NCI-H82 treated with DMSO at 0.1 percent for 48 hours (cell line): Measurements from ENCODE around the gene TGM4.
"Not testable (repeated sequence)": the region's sequence is repeated elsewhere in the genome, so short reads cannot be mapped to it uniquely, and the experiment has no call there.

Source experiments
- DNase-seq: peaks from one replicate; lab custom pipeline; 2025; ENCODE audit not compliant: unreplicated experiment; lab: John Stamatoyannopoulos, UW

The TGM4 gene

DNA sequence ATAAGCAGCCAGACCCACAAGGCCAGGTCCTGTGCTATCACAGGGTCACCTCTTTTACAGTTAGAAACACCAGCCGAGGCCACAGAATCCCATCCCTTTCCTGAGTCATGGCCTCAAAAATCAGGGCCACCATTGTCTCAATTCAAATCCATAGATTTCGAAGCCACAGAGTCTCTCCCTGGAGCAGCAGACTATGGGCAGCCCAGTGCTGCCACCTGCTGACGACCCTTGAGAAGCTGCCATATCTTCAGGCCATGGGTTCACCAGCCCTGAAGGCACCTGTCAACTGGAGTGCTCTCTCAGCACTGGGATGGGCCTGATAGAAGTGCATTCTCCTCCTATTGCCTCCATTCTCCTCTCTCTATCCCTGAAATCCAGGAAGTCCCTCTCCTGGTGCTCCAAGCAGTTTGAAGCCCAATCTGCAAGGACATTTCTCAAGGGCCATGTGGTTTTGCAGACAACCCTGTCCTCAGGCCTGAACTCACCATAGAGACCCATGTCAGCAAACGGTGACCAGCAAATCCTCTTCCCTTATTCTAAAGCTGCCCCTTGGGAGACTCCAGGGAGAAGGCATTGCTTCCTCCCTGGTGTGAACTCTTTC, 39.6 kb downstream of the TGM4 start:
- peak; percentile 2 for DNase-seq

DNA sequence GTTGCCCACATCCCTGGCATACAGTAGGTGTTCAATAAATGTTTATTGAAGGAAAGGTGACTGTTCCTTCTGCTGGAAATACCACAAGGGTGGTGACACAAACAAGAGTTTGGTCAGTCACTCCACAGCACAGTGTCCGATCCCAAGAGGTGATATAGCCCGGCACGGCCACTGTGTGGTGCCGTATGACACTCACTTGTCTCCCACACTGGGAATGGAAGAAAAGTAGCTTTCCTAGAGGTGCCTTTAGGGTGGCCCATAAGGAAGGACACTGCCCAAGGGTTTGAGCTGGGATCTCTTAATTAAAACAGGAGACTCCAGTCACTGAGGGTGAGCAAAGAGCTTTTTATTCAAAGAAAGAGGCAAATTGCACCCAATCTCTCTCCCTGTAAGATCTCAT, 40.5 kb downstream of the TGM4 start:
- DNase-seq, result no peak

GRCh38 chr3:44915702-44916438, 41.5 kb downstream of the TGM4 start:
- DNase-seq, result no peak

- DNase-seq, result no peak
Measured at GRCh38 chr3:44918087-44918486, 43.7 kb downstream of the TGM4 start.

GRCh38 chr3:44918581-44918980, 44.2 kb downstream of the TGM4 start:
- no peak for DNase-seq

- no peak for DNase-seq
Measured at GRCh38 chr3:44920081-44920480, 45.7 kb downstream of the TGM4 start.

GRCh38 chr3:44923632-44924456, 49.4 kb downstream of the TGM4 start:
- no peak for DNase-seq

- DNase-seq, result no peak
Measured at GRCh38 chr3:44924457-44925084, 50.2 kb downstream of the TGM4 start.

DNA sequence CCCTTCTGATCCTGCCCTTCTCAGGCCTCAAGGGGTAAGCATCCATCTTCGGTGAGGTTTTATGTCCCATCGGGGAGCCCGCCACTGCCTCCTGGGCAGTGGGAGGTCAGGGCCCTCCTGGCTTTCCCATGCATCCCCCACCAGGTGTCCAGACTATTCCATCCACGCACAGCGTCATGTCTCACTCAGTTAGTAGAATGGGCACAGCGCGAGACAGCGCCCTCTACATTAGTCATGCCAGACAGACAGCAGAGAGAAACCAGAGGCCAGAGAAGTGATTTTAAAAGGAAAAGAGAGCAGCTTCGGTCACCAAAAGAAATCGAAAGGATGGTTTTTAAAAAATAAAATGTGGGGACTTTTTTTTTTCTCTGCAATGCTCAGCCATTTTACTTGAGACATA, 51.8 kb downstream of the TGM4 start:
- no peak for DNase-seq

DNA sequence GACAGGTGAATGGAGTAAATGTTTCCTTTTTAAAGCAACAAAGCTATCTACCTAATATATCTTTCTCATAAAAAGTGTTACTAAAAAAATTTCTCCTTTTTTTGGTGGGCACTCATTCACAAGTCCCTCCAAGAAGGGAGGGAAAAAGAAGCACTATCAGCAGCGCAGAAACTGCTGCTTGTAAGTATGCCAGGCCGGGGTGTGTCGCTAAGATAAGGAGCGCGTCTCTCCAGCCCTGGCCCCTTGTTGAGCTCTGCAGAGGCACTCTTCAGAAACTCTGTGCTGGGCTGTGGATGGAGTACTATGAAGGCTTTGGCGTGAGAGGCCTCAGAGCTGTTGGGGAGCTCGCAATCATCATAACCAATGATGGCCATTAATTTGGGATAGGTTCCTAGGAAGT, 52.5 kb downstream of the TGM4 start:
- DNase-seq, result no peak

DNA sequence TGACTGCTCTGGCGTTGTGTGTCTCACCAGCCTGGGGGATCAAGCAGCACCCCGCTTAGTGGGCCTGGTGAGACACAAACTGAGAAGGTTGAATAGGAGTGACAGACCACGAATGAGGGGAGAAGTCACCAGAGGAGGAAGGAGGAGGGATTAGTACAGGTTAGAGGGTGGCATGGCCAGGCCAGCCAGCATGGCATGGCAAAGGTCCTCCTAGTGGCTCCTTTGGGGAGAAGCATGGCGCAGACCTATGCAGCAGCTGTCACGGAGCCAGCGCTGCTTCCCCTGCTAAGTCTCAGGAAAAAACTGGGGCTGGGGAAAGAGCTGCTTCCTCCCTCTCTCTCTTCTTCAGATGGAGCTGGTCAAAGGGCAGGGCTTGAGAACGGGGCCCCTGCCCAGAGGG, 53.0 kb downstream of the TGM4 start:
- DNase-seq, result no peak

DNA sequence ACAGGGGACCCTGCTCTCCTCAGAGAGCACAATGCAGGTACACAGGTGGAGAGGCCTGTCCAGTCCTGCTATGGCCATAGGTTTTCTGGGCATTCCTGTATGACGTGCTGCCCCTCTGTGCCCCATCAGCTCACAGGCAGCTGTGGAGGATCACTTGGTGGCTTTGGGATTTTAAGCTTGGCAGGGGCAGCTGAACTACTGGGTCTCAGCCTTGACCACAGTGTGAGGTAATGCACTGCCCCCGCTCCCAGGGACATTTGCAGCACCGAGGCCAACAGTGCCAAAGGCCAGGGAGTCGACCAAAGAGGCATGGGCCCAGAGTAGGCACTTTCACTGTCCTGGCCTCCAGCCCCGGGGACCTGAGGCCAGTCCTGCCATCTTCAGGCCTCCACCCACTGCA, 55.4 kb downstream of the TGM4 start:
- DNase-seq, result no peak

GRCh38 chr3:44930911-44931310, 56.5 kb downstream of the TGM4 start:
- DNase-seq, result no peak

- no peak for DNase-seq
Measured at GRCh38 chr3:44931791-44932190, 57.4 kb downstream of the TGM4 start.

- no peak for DNase-seq
Measured at GRCh38 chr3:44932271-44932670, 57.9 kb downstream of the TGM4 start.

- no peak for DNase-seq
Measured at GRCh38 chr3:44932986-44933944, 58.9 kb downstream of the TGM4 start.

DNA sequence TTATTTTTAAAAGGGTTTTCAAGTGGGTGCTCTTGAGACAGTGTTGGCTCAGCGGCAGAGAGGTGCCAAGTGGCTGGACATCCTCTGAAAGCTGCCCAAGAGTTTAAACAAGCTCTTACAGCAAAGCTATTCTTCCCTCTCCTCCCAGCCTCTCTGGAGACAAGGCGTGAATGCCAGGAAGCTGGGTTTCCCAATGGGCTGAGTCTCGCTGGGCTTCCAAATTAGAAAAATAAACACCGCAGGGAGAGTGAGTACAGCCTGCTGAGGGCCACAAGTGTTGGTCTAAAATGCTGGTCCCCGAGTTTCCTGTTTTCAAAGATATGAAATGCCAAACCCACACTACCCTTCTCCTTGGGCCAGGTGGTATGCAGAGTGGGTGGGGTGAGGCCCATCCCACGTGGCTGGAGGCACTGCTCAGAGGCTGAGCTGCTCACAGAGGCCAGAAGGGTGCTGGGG, 65.2 kb downstream of the TGM4 start:
- no peak for DNase-seq

DNA sequence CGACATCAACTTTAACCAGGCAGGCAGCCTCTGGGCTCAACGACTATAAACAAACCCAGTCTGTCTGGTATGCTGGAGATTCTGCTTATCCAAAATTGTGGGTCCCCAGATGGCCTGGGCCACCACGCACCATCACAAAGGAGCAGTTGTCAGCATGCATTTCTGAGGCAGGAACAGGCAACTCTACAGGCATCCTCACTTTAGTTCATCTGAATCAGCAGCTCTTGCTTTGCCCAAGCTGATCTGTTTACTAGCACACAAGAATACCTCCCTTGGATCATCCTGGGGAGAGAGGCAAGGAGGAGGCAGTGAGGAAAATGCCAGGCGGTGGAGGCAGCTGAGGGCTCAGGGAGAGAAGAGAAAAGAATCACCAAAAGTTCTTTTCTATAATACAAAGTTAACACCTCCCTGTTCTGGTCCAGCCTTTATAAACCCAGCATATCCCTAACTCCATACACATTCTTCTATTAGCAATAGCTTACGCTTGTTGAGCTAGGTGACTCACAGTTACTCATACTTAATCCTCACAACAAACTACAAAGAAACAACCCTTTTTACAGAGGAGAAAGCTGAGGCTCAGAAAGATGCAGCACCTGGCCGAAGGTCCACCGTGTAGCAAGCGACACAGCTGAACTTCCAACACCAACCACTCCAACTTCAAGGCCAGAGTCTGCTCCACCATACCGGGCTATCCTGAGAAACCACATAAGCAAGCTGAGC, 68.0 kb downstream of the TGM4 start:
- DNase-seq, result no peak

GRCh38 chr3:44948239-44948638, 73.8 kb downstream of the TGM4 start:
- DNase-seq, result no peak

- DNase-seq, result not testable (repeated sequence)
Measured at GRCh38 chr3:44949770-44950169, 75.4 kb downstream of the TGM4 start.
